RWPE1 (cell line): ENCODE results near the gene KCNK5.

Source experiments
- CTCF ChIA-PET: fragments of 350-600 bp; sonication (Branson Sonifier 250); formaldehyde crosslinking; extraction: SDS; loops from one replicate; lab custom pipeline; 2021; lab: Yijun Ruan, JAX
- POLR2A ChIA-PET: fragments of 400-600 bp; formaldehyde crosslinking; extraction: SDS; loops from one replicate; lab custom pipeline; 2020; ENCODE audit warnings: antibody characterized with exemption; ENCODE audit not compliant: low non-redundant PET; lab: Yijun Ruan, JAX
- DNase-seq: peaks from one replicate; pipeline ENCODE4 v3.0.0; 2012; ENCODE audit warnings: low spot score
- H3K27ac ChIP-seq: fragments of 450-650 bp; 2 replicates; pipeline ENCODE4 v1.5.1; 2017
- TF ChIP-seq, protein P1 (sequence below): fragments of 450-650 bp; conservative IDR thresholded peaks from 2 replicates; pipeline ENCODE4 v1.5.1; 2017; ENCODE audit warnings: low read depth, mild to moderate bottlenecking

Gene KCNK5

DNA sequence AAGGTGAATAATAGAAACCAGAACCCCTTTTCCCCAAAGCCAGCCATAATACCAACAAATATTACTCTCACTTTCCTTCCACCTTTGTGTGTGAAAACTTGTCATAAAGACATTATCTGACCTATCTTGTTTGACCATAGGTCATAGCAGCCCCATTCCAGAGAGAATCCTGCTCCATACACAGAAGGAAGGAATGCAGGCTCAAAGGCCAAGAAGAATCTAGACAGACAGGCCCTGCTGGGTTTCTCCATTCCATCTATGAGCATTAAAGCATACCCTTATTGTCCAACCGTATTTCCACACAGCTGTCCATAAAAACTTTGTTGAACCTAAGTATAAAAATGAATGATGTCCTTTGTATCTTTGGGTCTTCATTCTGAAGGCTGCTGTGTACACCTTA lies 40.7 kb upstream of the KCNK5 start:
- ChIA-PET POLR2A (no interaction called here), CTCF (interaction anchor here (0.6 kb wide), 1 partner anchor 10 kb away, joined by 5 read pairs; no protein-coding TSS in a partner anchor)
- DNase-seq: no peak
- no peak overlapping the region for H3K27ac ChIP-seq
- TF ChIP-seq, protein P1, sequence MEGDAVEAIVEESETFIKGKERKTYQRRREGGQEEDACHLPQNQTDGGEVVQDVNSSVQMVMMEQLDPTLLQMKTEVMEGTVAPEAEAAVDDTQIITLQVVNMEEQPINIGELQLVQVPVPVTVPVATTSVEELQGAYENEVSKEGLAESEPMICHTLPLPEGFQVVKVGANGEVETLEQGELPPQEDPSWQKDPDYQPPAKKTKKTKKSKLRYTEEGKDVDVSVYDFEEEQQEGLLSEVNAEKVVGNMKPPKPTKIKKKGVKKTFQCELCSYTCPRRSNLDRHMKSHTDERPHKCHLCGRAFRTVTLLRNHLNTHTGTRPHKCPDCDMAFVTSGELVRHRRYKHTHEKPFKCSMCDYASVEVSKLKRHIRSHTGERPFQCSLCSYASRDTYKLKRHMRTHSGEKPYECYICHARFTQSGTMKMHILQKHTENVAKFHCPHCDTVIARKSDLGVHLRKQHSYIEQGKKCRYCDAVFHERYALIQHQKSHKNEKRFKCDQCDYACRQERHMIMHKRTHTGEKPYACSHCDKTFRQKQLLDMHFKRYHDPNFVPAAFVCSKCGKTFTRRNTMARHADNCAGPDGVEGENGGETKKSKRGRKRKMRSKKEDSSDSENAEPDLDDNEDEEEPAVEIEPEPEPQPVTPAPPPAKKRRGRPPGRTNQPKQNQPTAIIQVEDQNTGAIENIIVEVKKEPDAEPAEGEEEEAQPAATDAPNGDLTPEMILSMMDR: no peak

DNA sequence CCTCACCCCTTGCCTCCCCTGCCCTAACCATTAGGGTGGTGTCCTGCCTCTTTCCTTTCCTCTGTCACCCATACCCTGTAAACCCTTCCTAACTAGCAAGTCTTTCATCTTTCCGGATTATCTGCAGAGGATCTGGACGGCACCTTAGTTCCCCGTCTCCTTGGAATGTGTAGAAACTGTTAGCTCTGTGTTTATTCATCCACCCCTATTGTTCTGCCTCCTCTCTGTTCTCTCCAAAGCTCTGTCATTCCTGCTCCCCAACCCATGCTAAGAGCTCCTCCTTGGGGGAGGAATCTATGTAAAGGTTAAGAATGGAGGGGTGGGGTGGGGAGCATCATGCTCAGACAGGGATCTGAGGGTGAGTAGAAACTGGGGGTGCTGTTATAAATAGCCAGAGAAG lies 39.4 kb upstream of the KCNK5 start:
- H3K27ac ChIP-seq: no peak overlapping the region
- ChIA-PET POLR2A (no interaction called here), CTCF (no interaction called here)
- TF ChIP-seq, protein P1: no peak
- no peak for DNase-seq

DNA sequence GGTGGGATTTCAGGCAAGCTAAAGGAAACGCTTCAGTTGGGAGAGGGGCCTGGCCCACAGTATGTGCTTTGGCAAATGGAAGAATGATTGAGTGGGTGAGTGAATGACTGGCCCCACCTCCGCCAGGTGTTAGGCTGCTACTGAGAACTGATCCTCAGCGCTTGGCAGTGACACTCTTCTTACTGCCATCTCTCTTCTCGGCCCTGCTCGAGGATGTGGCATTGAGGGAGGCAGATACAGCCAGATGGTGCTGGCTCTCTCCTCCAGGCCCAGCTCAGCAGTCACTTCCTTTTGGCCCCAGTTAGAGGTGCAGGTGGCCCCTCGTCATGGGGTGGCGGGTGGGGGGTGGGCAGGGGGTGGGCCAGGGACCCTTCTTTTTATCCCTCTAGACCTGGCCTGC lies 38.9 kb upstream of the KCNK5 start:
- TF ChIP-seq, protein P1: no peak
- no peak overlapping the region for H3K27ac ChIP-seq
- DNase-seq: no peak
- CTCF ChIA-PET: no interaction called here
- POLR2A ChIA-PET: no interaction called here

DNA sequence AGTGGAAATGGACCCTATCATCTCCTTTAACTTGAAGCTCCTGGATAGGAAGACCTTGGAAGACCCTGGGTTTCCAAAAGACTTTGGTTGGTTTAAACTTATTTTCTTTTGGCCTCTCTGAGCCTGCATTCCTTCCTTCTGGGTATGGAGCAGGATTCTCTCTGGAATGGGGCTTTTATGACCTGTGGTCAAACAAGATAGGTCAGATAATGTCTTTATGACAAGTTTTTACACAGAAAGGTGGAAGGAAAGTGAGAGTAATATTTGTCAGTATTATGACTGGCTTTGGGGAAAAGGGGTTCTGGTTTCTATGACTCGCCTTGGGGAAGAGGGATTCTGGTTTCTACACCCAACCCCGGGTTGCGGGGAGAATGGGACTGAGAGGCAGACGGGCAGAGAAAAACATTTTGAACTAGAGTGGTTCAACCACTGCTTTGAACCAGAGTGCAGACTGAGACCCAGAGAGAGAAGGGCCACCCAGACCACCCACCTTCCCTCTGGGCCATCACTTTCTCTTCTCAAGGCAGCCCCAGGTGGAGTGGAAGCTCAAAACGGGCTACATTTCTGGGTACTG lies 37.6 kb upstream of the KCNK5 start:
- CTCF ChIA-PET: interaction anchor here (0.6 kb wide), 1 partner anchor 827 kb away, joined by 3 read pairs; no protein-coding TSS in a partner anchor
- H3K27ac ChIP-seq: no peak overlapping the region
- TF ChIP-seq, protein P1: no peak
- POLR2A ChIA-PET: no interaction called here
- no peak for DNase-seq

DNA sequence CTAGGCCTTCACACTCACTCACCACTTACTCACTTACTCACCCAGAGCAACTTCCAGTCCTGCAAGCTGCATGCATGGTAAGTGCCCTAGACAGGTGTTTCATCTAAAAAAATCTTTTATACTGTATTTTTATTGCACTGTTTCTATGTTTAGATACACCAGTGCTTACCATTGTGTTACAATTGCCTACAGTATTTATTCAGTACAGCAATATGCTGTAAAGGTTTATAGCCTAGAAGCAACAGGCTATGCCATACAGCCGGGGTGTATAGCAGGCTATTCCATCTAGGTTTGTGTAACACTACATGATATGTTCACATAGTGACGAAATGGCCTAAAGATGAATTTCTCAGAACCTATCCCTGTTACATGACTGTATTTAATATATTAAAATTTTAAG lies 37.1 kb upstream of the KCNK5 start:
- TF ChIP-seq, protein P1: no peak
- no peak for DNase-seq
- ChIA-PET CTCF (no interaction called here), POLR2A (no interaction called here)
- H3K27ac ChIP-seq: no peak overlapping the region

DNA sequence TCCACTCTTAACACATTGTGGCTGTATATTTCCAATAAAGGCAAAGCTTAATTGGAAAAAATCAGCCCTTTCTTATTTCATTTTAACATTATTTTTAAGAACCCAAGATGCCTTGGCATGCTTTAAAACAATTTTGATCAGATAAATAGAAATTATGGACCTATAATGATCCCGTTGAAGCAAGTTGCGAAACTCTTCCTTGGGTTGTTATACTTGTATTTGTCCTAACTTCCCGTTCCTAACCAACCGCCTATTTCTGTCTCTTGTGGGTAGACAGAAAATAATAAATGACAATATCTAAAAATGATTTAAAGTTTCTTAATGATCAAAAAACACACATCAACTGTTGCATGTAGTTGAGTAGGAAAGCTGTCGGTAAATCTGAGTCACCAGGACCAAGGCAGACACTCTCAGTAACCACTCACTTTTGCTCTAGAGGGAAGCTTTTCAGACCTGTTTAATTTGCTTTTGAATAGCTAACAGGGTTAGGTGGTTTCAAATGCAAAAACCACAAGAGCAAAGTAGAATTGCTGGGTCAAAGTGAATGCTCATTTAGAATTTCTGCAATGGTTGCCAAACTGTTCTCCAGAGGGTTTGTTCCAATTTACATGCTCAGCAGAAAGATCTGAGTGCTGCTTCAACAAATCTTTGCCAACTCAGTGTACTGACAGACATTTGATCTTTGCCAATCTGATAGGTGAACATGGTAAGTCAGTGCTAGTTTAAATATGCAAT lies 34.2 kb upstream of the KCNK5 start:
- no peak overlapping the region for H3K27ac ChIP-seq
- DNase-seq: no peak
- ChIA-PET CTCF (interaction anchor here (0.6 to 0.9 kb wide), 3 partner anchors 11 to 1776 kb away, joined by 3 read pairs; partner anchors contain the start of gene UNC5CL), POLR2A (no interaction called here)
- TF ChIP-seq, protein P1: no peak
